Stimulated activated memory B cell treated with anti-CD40 and anti-IgM and Interleukin-4, amounts not matched to agents 10 μg/mL and 1 μg/mL and 100 μg/mL, for 72 hours (primary cell): ENCODE data around the gene DCHS1.
"Not testable (repeated sequence)": the region's sequence is repeated elsewhere in the genome, so short reads cannot be mapped to it uniquely, and the experiment has no call there.

ENCODE experiments used
- ATAC-seq: fragments of 150-1000 bp; cut with Tn5 transposase; 2 replicates; pipeline ENCODE4 v1.10.0; 2021
- H3K27ac Mint-ChIP-seq: one replicate; pipeline ENCODE4 v1.8.0; 2022; ENCODE audit warnings: mild to moderate bottlenecking, mixed read lengths
- H3K27me3 Mint-ChIP-seq: one replicate; pipeline ENCODE4 v1.8.0; 2022; ENCODE audit warnings: mixed read lengths
- H3K36me3 Mint-ChIP-seq: one replicate; pipeline ENCODE4 v1.8.0; 2022; ENCODE audit warnings: mixed read lengths
- H3K4me1 Mint-ChIP-seq: one replicate; pipeline ENCODE4 v1.8.0; 2022; ENCODE audit warnings: mixed read lengths
- H3K4me3 Mint-ChIP-seq: one replicate; pipeline ENCODE4 v1.8.0; 2022; ENCODE audit warnings: mild to moderate bottlenecking, moderate library complexity, mixed read lengths
- H3K9me3 Mint-ChIP-seq: one replicate; pipeline ENCODE4 v1.8.0; 2022; ENCODE audit warnings: mixed read lengths

The DCHS1 gene

DNA sequence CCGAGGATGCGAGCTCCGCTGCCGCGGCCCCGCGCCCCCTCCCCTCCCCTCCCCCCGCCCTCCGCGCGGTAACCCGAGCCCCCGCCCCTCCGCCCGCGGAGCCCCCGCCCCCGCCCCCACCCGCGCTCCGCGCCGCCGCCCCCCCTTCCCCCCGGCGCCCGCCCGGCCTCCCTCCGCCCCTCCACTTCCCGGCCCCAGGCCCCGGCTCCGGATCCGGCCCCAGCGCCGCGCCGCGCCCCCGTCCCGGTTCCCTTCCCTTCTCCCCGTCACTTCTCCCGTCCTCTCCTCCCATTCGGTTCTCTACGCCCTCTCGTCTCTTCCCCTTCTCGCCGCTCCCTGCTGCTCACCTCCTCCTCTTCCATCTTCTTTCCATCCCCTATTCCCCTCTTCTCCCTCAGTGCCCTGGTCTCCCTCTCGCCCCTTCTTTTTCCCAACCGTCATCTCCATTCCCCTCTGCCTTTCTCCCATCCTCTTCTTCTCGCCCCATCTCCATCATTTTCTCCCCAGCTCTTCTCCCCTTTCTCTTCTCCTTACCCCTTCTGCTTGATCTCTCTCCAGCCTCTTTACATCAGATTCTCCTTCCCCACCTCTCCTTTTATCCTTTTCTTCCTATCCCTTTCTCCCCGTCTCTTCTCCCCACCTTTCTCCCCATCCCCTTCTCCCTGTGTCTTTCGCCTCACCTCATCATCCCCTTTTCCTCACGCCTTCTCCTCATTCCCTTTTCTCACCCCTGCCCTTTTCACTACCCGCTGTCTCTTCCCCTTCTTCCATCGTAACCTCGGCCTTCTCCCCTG lies at the start of gene DCHS1:
DCHS1 (minus strand) TSS at position 20 of the 794 bp plus-strand sequence. CDS start 14,196 bp downstream, outside the sequence.
- Mint-ChIP-seq H3K36me3 (peaks cover 8% of the 10 kb centered on the region), H3K27ac (peak within 1 kb of the TSS; percentile 69), H3K4me1 (peaks cover 10% of the 10 kb centered on the region), H3K9me3 (no peaks in the 10 kb centered on the region), H3K4me3 (peak within 1 kb of the TSS; percentile 76), H3K27me3 (peaks cover 15% of the 10 kb centered on the region)
- ATAC-seq, result no peak

DNA sequence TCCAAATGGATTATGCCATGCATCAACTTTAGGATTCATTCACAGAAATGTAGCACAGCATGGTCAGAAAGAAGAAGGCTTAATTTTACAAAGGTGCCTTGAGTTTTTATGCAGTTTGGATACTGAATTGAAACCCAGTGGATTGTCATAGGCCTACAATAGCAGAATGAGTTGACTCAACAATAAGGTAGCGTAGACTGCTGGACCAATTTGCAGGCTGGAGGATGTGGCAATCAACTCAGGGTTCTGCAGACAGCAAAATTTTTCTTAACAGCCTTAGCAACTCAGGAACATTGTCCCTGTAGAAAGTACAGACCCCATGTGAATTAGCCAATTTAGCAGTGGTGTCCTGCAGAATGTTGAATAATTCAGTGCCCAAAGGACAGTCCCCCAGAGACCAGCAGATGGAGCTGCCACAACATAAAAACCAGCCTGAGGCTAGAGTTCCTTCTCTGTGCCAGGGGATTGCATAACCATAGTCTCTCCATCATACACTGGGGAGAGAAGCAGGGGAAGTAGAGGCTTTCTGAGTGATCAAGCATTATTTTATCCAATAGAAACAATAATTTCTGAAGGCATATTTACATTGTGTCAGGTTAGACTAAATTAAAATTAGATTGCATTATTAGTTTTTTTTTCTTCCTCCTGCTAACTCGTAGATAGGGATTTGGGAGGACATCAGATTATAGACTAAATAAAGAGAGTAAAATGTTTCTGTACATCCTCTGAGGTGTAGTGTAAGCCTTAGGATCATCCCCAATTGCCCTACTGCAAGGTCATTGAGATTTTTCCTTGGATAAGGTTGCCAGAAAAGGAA lies 47.8 kb upstream of the DCHS1 start:
- Mint-ChIP-seq H3K27ac (no peak overlapping the region), H3K36me3 (peaks cover 8% of the 10 kb centered on the region), H3K27me3 (no peaks in the 10 kb centered on the region), H3K9me3 (no peaks in the 10 kb centered on the region), H3K4me3 (no peak overlapping the region), H3K4me1 (peaks cover 15% of the 10 kb centered on the region)
- ATAC-seq, result peak; percentile 47

DNA sequence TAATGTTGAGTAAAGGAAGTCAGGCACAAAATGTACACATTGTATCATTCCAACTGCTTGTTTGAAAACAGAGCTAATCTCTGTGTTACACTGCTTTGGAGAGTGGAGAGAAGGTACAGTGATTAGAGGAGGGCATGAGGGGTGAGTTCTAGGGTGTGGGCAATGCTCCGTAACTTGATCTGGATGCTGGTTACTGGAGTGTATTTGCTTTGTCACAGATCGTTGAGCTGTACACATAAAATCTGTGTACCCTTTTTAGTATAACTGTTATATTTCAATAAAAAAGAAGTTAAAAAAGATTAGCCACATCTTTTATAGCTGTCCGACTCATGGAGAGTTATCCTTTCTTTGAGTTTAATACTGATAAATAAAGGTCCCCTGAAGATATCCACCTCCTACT lies 46.3 kb upstream of the DCHS1 start:
- not testable (repeated sequence) for ATAC-seq, H3K36me3 Mint-ChIP-seq, H3K27me3 Mint-ChIP-seq, H3K27ac Mint-ChIP-seq, H3K9me3 Mint-ChIP-seq, H3K4me3 Mint-ChIP-seq
- peaks cover 12% of the 10 kb centered on the region for H3K4me1 Mint-ChIP-seq

DNA sequence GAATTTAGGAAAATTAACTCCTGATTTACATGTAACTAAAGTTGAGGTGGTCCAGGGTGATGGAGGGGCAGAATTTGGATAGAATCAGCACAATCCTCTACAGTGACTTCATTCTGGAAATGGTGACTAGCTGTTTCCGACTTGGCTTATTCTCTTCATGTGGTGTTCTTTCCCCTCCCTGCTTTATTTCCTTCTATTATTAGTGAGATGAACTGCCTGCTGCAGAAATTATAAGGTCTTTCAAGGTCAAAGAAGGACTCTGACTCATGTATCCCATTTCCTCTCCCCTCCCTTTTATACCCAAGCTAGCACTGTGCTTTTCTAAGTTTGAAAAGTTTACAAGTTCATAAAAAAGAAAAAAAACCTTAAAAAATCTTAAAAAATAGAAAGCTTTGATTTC lies 39.8 kb upstream of the DCHS1 start:
- no peak for ATAC-seq
- Mint-ChIP-seq H3K4me3 (no peak overlapping the region), H3K9me3 (no peaks in the 10 kb centered on the region), H3K36me3 (no peaks in the 10 kb centered on the region), H3K4me1 (no peaks in the 10 kb centered on the region), H3K27me3 (no peaks in the 10 kb centered on the region), H3K27ac (no peak overlapping the region)

GRCh38 chr11:6694229-6694535 lies 38.6 kb upstream of the DCHS1 start:
- H3K27me3 Mint-ChIP-seq, result no peaks in the 10 kb centered on the region
- no peaks in the 10 kb centered on the region for H3K36me3 Mint-ChIP-seq
- no peaks in the 10 kb centered on the region for H3K9me3 Mint-ChIP-seq
- no peak for ATAC-seq
- H3K4me3 Mint-ChIP-seq, result no peak overlapping the region
- H3K4me1 Mint-ChIP-seq, result no peaks in the 10 kb centered on the region
- H3K27ac Mint-ChIP-seq, result no peak overlapping the region

- Mint-ChIP-seq H3K36me3 (no peaks in the 10 kb centered on the region), H3K4me3 (no peak overlapping the region), H3K9me3 (no peaks in the 10 kb centered on the region), H3K27me3 (no peaks in the 10 kb centered on the region), H3K4me1 (no peaks in the 10 kb centered on the region), H3K27ac (no peak overlapping the region)
- ATAC-seq, result no peak
Measured at GRCh38 chr11:6693342-6694228, 38.0 kb upstream of the DCHS1 start.

DNA sequence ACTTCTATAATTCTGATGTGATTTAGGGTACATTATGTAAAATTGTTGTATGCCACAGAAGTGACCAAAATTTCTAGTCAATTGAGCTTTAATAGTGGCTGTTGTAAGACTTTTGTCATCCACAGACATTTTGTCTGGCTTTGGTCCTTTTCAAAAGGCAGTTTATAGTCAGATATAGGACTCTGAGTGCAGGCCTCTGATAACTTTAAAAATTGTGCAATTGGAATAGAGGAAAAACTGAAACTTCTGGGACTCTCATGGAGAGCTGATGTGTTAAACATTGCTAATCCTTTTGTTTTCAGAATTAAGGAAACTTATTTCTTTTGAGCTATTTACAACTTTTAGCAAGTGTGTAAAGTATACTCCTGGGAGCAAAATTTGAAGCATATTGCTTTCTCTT lies 36.5 kb upstream of the DCHS1 start:
- Mint-ChIP-seq H3K36me3 (no peaks in the 10 kb centered on the region), H3K4me1 (no peaks in the 10 kb centered on the region), H3K9me3 (no peaks in the 10 kb centered on the region), H3K27ac (no peak overlapping the region), H3K4me3 (no peak overlapping the region), H3K27me3 (no peaks in the 10 kb centered on the region)
- no peak for ATAC-seq

DNA sequence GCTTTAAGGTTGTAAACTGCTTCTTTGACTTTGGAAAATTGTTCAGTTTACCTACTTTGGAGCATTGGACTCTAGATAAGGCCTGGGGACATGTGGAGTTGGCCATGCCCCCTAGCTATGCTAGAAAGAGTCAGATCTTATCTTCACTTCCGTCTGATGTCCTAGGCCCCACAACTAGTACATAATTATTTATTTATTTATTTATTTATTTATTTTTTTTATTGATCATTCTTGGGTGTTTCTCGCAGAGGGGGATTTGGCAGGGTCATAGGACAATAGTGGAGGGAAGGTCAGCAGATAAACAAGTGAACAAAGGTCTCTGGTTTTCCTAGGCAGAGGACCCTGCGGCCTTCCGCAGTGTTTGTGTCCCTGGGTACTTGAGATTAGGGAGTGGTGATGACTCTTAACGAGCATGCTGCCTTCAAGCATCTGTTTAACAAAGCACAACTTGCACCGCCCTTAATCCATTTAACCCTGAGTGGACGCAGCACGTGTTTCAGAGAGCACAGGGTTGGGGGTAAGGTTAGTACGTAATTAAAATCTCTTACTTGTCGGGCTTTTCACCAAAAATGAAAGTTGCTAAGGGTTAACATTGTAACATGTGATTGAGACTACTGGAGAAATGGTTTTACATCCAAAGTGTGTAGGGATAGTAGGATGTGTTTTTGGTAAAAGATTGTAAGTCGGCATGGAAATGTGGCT lies 35.0 kb upstream of the DCHS1 start:
- ATAC-seq, H3K27ac Mint-ChIP-seq, H3K4me1 Mint-ChIP-seq, H3K9me3 Mint-ChIP-seq, H3K4me3 Mint-ChIP-seq, H3K27me3 Mint-ChIP-seq, H3K36me3 Mint-ChIP-seq: not testable (repeated sequence)

DNA sequence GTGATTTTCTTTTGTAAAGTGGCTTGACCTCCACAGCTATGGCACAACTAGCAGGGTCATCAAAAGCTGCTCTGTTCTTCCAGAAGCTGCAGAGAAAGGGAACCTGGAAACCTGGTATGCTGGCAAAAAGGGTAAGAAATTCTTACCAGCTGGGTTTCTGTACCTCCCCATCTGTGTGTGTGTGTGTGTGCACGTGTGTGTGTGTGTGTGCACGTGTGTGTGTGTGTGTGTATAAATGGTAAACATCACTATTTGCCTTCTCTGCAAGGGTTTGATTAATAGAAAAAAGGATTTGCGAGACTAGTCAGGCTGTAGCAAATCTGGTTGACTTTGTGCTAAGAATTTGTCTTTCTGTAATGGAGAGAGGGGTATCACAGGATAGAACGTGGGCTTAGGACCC lies 32.3 kb upstream of the DCHS1 start:
- peaks cover 14% of the 10 kb centered on the region for H3K4me1 Mint-ChIP-seq
- ATAC-seq, result no peak
- H3K27me3 Mint-ChIP-seq, result no peaks in the 10 kb centered on the region
- no peaks in the 10 kb centered on the region for H3K36me3 Mint-ChIP-seq
- H3K9me3 Mint-ChIP-seq, result no peaks in the 10 kb centered on the region
- no peak overlapping the region for H3K4me3 Mint-ChIP-seq
- no peak overlapping the region for H3K27ac Mint-ChIP-seq

- H3K4me1 Mint-ChIP-seq, result peaks cover 33% of the 10 kb centered on the region
- no peak overlapping the region for H3K4me3 Mint-ChIP-seq
- peaks cover 6% of the 10 kb centered on the region for H3K36me3 Mint-ChIP-seq
- H3K27ac Mint-ChIP-seq, result no peak overlapping the region
- ATAC-seq, result no peak
- H3K9me3 Mint-ChIP-seq, result no peaks in the 10 kb centered on the region
- no peaks in the 10 kb centered on the region for H3K27me3 Mint-ChIP-seq
Measured at GRCh38 chr11:6686006-6686405, 30.4 kb upstream of the DCHS1 start.

GRCh38 chr11:6684068-6684467 lies 28.5 kb upstream of the DCHS1 start:
- peaks cover 42% of the 10 kb centered on the region for H3K4me1 Mint-ChIP-seq
- H3K4me3 Mint-ChIP-seq, result peak overlapping the region; percentile 99
- H3K27me3 Mint-ChIP-seq, H3K9me3 Mint-ChIP-seq, H3K36me3 Mint-ChIP-seq, ATAC-seq: not testable (repeated sequence)
- H3K27ac Mint-ChIP-seq, result peak overlapping the region; percentile 97

DNA sequence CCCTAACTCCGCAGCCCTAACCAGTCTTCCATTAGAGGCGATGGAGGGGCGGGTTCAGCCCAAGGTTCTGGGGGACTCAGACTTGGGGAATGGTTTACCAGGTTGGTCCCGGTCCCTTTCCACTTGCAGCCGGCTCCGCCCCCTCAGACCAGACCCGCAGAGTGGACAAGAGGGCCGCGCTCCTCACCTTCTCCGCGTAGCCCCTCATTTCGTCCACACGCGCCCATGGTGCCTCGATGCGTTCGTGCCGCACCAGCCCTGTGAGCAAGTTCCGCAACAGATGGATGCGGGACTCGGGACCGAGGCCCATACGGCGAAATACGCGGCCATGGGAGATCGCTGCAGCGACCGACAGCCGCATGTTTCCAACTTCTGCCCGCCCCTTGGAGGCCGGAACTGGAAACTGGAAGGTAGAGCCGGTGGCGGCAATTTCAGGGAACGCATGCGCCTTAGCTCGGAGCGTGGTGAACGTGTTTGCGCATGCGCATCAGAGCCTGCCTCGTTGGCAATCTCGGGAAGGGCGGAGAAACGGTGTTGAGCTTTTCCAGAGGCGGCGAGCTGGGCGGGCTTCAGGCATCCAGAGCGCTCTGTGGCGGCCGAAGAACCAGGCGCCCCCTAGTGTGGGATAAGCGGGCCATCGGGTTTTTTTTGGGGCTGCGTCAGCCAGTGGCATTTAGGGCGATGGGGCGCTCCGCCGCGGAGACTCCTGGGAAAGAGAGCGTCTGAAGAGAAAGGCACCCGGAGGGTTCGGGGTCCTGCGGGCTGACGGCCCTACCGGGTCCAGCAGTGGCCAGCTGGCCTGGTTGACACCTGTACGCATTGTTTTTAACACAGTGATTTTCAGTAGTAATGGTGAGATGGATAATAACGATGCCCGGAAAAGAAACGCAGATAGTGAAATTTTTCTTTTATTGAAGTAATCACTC lies 27.6 kb upstream of the DCHS1 start, which contains the start of gene MRPL17:
MRPL17 (minus strand) TSS at position 405 of the 926 bp plus-strand sequence; CDS start at position 361, 44 bp downstream.
- Mint-ChIP-seq H3K9me3 (no peaks in the 10 kb centered on the region), H3K27me3 (no peaks in the 10 kb centered on the region), H3K4me3 (peak within 1 kb of the TSS; percentile 99), H3K27ac (peak within 1 kb of the TSS; percentile 97), H3K4me1 (peaks cover 43% of the 10 kb centered on the region), H3K36me3 (peaks cover 11% of the 10 kb centered on the region)
- ATAC-seq, result peak; percentile 98

GRCh38 chr11:6682591-6682935 lies 27.0 kb upstream of the DCHS1 start:
- Mint-ChIP-seq H3K4me3 (peak overlapping the region; percentile 99), H3K9me3 (no peaks in the 10 kb centered on the region), H3K27me3 (no peaks in the 10 kb centered on the region), H3K4me1 (peaks cover 43% of the 10 kb centered on the region), H3K27ac (peak overlapping the region; percentile 97), H3K36me3 (peaks cover 11% of the 10 kb centered on the region)
- ATAC-seq, result peak; percentile 1

DNA sequence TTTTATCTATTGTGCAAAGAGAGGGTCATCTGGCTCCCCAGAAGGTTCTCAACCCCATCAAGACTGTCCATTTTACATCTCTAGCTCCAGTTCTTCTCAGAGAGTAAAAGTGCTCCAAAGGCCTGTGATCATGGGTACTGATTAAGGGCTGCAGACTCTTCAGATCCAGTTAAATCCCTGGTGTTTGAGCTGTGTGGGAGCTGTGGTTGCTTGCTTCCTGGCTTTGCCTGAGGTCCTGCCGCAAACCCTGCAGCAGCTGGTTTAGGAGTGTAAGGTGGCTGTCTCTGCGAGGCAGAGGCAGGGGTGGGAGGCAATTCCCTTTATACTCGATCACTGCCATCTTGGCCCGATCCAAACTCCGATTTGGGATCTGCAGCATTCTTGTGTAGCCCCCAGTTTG lies 26.3 kb upstream of the DCHS1 start:
- H3K36me3 Mint-ChIP-seq, result peaks cover 11% of the 10 kb centered on the region
- peak overlapping the region; percentile 99 for H3K4me3 Mint-ChIP-seq
- no peaks in the 10 kb centered on the region for H3K9me3 Mint-ChIP-seq
- peaks cover 43% of the 10 kb centered on the region for H3K4me1 Mint-ChIP-seq
- no peaks in the 10 kb centered on the region for H3K27me3 Mint-ChIP-seq
- H3K27ac Mint-ChIP-seq, result no peak overlapping the region
- ATAC-seq, result no peak
